MCF 10A (cell line): ENCODE results near the gene APAF1. TPM values are rescaled to one million over a fixed set of nuclear protein-coding genes. Genes with fewer than 3 reads are reported as not detected.

Experiments
- BruUV-seq: library from RNA; stranded (reverse); fragments of 400-500 nt; replicated peaks from 2 replicates; lab custom pipeline; 2021; lab: Mats Ljungman, UMichigan
- CTCF ChIA-PET: fragments of 300-600 bp; sonication (Branson Sonifier 250); formaldehyde crosslinking; extraction: SDS; loops from one replicate; lab custom pipeline; 2021; ENCODE audit warnings: antibody characterized with exemption, inconsistent platforms; lab: Yijun Ruan, JAX
- POLR2A ChIA-PET: fragments of 300-600, 350-650 bp; sonication (Branson Sonifier 250); formaldehyde crosslinking; extraction: SDS; loops from one replicate; lab custom pipeline; 2020; ENCODE audit warnings: antibody characterized with exemption, inconsistent platforms; lab: Yijun Ruan, JAX
- DNase-seq: peaks from one replicate; pipeline ENCODE4 v3.0.0-alpha.2; 2018; ENCODE audit not compliant: unreplicated experiment
- H3K27ac Mint-ChIP-seq: one replicate; pipeline ENCODE4 v1.8.0; 2022; ENCODE audit warnings: mild to moderate bottlenecking, low read depth, mixed read lengths; ENCODE audit not compliant: unreplicated experiment
- H3K27me3 Mint-ChIP-seq: one replicate; pipeline ENCODE4 v1.8.0; 2022; ENCODE audit warnings: mixed read lengths; ENCODE audit not compliant: insufficient read depth, unreplicated experiment
- H3K36me3 Mint-ChIP-seq: one replicate; pipeline ENCODE4 v1.8.0; 2022; ENCODE audit warnings: mild to moderate bottlenecking, moderate library complexity, mixed read lengths; ENCODE audit not compliant: insufficient read depth, unreplicated experiment
- H3K4me1 Mint-ChIP-seq: one replicate; pipeline ENCODE4 v1.8.0; 2022; ENCODE audit warnings: mixed read lengths; ENCODE audit not compliant: insufficient read depth, unreplicated experiment
- H3K4me3 Mint-ChIP-seq: one replicate; pipeline ENCODE4 v1.8.0; 2022; ENCODE audit warnings: mild to moderate bottlenecking, moderate library complexity, mixed read lengths; ENCODE audit not compliant: unreplicated experiment
- H3K9me3 Mint-ChIP-seq: one replicate; pipeline ENCODE4 v1.8.0; 2022; ENCODE audit warnings: mixed read lengths; ENCODE audit not compliant: unreplicated experiment
- CTCF ChIP-seq: fragments of 200-600 bp; IDR thresholded peaks from one replicate; pipeline ENCODE4 v1.8.0; 2022; ENCODE audit warnings: antibody characterized with exemption, mild to moderate bottlenecking; ENCODE audit not compliant: unreplicated experiment
- intact Hi-C: fragments of 100-400 bp; cut with micrococcal nuclease; formaldehyde crosslinking; loops from 2 replicates; pipeline ENCODE4 v1.14.1; 2022
- total RNA-seq: library from RNA; stranded (reverse); gene quantifications from 2 replicates; pipeline ENCODE4 v1.2.3, GENCODE V29; 2022

APAF1 gene
- total RNA-seq, 1 experiment from 2014 or later = 5.9 TPM

DNA sequence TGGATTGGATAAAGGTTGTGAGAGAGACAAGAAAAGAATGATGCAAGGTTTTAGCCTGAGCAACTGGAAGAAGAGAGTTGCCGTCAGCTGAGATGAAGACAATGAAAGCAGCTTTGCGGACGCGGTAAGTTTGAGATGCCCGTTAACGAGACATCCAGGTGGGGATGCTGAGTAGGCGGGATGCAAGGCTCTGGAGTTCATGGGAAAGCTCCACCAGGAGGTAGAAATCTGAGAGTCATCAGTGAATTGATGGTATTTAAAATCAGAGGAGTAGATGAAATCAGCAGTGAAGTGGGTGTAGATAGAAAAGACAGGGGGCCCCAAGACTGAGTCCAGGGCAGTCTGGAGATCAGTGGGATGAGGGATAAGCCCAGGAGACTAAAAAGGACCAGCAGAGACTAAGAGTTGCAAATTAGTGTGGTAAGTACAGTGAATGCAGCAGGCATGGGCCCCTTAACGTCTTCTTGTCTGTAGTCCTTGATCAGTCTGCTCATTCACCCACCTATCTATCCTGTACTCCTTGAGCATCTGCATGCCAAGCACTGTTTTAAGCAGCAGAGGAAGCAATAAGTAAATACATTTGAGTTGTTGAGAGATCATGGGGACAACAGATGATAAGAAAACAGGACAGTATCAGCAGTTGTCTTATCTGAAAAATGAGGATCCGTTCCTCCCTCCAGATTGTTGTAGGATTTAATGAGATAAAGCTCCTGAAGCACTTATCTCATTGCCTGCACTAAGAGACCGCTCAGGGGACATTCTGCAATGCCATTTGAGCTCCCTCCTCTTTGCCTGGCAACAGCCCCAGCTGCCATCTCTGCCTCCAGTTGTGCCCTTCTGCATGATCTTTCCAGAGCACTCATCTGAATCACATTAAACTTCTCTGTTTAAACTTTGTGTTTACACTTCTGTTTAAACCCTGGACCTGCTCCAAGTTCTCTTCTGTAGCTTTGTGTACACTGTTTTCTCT, 91.5 kb downstream of the APAF1 start:
- no peak for TF ChIP-seq CTCF
- intact Hi-C loops = no loop called here
- H3K4me3 Mint-ChIP-seq = no peak overlapping the region
- H3K4me1 Mint-ChIP-seq = peaks cover 5% of the 10 kb centered on the region
- no TSS peak for BruUV-seq
- no peaks in the 10 kb centered on the region for H3K27me3 Mint-ChIP-seq
- H3K9me3 Mint-ChIP-seq = no peaks in the 10 kb centered on the region
- H3K27ac Mint-ChIP-seq = no peak overlapping the region
- DNase-seq = no peak
- H3K36me3 Mint-ChIP-seq = peaks cover 17% of the 10 kb centered on the region
- CTCF ChIA-PET = interaction anchor here (2.3 kb wide), 1 partner anchor 262 kb away, joined by 11 read pairs; no protein-coding TSS in a partner anchor
- POLR2A ChIA-PET = no interaction called here

GRCh38 chr12:98737322-98737712, 92.2 kb downstream of the APAF1 start:
- Mint-ChIP-seq H3K4me3 (no peak overlapping the region), H3K27me3 (no peaks in the 10 kb centered on the region), H3K36me3 (peaks cover 17% of the 10 kb centered on the region), H3K9me3 (no peaks in the 10 kb centered on the region), H3K27ac (no peak overlapping the region), H3K4me1 (peaks cover 5% of the 10 kb centered on the region)
- intact Hi-C loops = no loop called here
- CTCF ChIA-PET = interaction anchor here (2.3 kb wide), 1 partner anchor 262 kb away, joined by 11 read pairs; no protein-coding TSS in a partner anchor
- no TSS peak for BruUV-seq
- DNase-seq = no peak
- TF ChIP-seq CTCF = no peak
- POLR2A ChIA-PET = no interaction called here

DNA sequence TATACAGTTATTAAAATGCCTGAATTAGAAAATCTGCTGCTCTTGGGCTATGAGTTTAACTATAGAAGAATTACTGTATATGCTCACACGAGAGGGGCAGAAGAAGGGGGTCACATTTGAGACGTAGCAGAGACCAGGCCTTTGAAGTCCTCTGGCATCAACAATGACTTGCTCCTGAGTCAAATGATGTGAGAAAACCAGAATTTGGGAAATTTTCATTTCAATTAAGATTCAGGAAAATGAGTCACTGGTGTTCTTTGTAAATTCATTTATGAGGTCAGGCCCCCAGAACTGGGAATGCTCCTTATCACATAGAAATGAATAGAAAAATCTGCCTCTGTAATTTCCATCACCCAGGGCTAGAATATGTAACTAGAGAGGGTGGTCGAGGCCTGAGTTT, 92.9 kb downstream of the APAF1 start:
- POLR2A ChIA-PET = interaction anchor here (1.0 kb wide), 1 partner anchor 13 kb away, joined by 3 read pairs; no protein-coding TSS in a partner anchor

More for the DNA sequence above, 92.9 kb downstream of the APAF1 start:
- intact Hi-C loops = no loop called here
- no peaks in the 10 kb centered on the region for H3K9me3 Mint-ChIP-seq
- no peaks in the 10 kb centered on the region for H3K27me3 Mint-ChIP-seq
- no peak for TF ChIP-seq CTCF
- no TSS peak for BruUV-seq
- H3K4me1 Mint-ChIP-seq = peaks cover 5% of the 10 kb centered on the region
- DNase-seq = no peak
- H3K4me3 Mint-ChIP-seq = no peak overlapping the region
- no peak overlapping the region for H3K27ac Mint-ChIP-seq
- CTCF ChIA-PET = interaction anchor here (0.6 kb wide), 1 partner anchor 263 kb away, joined by 3 read pairs; no protein-coding TSS in a partner anchor
- H3K36me3 Mint-ChIP-seq = peaks cover 17% of the 10 kb centered on the region
